ENCODE measurements around the gene CROCC2. TPM values are rescaled to one million over a fixed set of nuclear protein-coding genes. Genes with fewer than 3 reads are reported as not detected.

CROCC2 gene
- total RNA-seq, 2 experiments from 2014 or later = not detected

- ChIA-PET CTCF (ENCODE audit: unreplicated experiment) (no interaction called here), POLR2A (no interaction called here)
- no peak for DNase-seq (ENCODE audit: low spot score)
- intact Hi-C loops (cut with micrococcal nuclease; ENCODE audit: unreplicated experiment) = no loop called here
- Histone ChIP-seq H2AFZ (ENCODE audit: low read length) (no peak overlapping the region), H3K9me3 (ENCODE audit: low read length) (no peaks in the 10 kb centered on the region), H3K4me2 (ENCODE audit: low read length) (no peak overlapping the region), H3K9me2 (ENCODE audit: insufficient read depth, low read length) (no peaks in the 10 kb centered on the region), H3K27ac (ENCODE audit: low read depth, low read length, poor library complexity, severe bottlenecking) (no peak overlapping the region), H3K36me3 (ENCODE audit: insufficient read depth, low read length) (no peaks in the 10 kb centered on the region), H3K79me2 (ENCODE audit: insufficient read depth, low read depth, low read length) (no peaks in the 10 kb centered on the region), H3K4me3 (ENCODE audit: low read depth, low read length, poor library complexity, severe bottlenecking) (no peak overlapping the region), H4K20me1 (ENCODE audit: insufficient read depth, low read length) (no peaks in the 10 kb centered on the region), H3K4me1 (ENCODE audit: insufficient read depth, low read length, poor library complexity, severe bottlenecking) (no peaks in the 10 kb centered on the region)
- no peak for TF ChIP-seq CTCF (conservative IDR thresholded peaks at IDR 0.05; ENCODE audit: low read length)
- no peak for TF ChIP-seq EZH2phosphoT487 (IDR thresholded peaks at IDR 0.05; ENCODE audit: borderline replicate concordance, low read depth, low read length)
- no TSS peak for BruUV-seq (replicated peaks)
These were observed 28.0 kb downstream of the CROCC2 start for GRCh38 chr2:240933966-240934700.

- CTCF ChIA-PET (ENCODE audit: unreplicated experiment) = no interaction called here
- no peak overlapping the region for H2AFZ ChIP-seq (ENCODE audit: low read length)
- no peaks in the 10 kb centered on the region for H3K4me1 ChIP-seq (ENCODE audit: insufficient read depth, low read length, poor library complexity, severe bottlenecking)
- intact Hi-C loops (cut with micrococcal nuclease; ENCODE audit: unreplicated experiment) = no loop called here
- no peak for DNase-seq (ENCODE audit: low spot score)
- H3K27ac ChIP-seq (ENCODE audit: low read depth, low read length, poor library complexity, severe bottlenecking) = no peak overlapping the region
- H3K9me3 ChIP-seq (ENCODE audit: low read length) = no peaks in the 10 kb centered on the region
- TF ChIP-seq CTCF (conservative IDR thresholded peaks at IDR 0.05; ENCODE audit: low read length) (no peak), EZH2phosphoT487 (IDR thresholded peaks at IDR 0.05; ENCODE audit: borderline replicate concordance, low read depth, low read length) (no peak)
- no peaks in the 10 kb centered on the region for H3K9me2 ChIP-seq (ENCODE audit: insufficient read depth, low read length)
- no peak overlapping the region for H3K4me2 ChIP-seq (ENCODE audit: low read length)
- no TSS peak for BruUV-seq (replicated peaks)
- H4K20me1 ChIP-seq (ENCODE audit: insufficient read depth, low read length) = no peaks in the 10 kb centered on the region
- H3K79me2 ChIP-seq (ENCODE audit: insufficient read depth, low read depth, low read length) = no peaks in the 10 kb centered on the region
- POLR2A ChIA-PET = no interaction called here
- no peak overlapping the region for H3K4me3 ChIP-seq (ENCODE audit: low read depth, low read length, poor library complexity, severe bottlenecking)
- H3K36me3 ChIP-seq (ENCODE audit: insufficient read depth, low read length) = no peaks in the 10 kb centered on the region
These were observed 28.6 kb downstream of the CROCC2 start for GRCh38 chr2:240934701-240935102.

GRCh38 chr2:240935103-240935876, 29.2 kb downstream of the CROCC2 start:
- Histone ChIP-seq H3K27ac (ENCODE audit: low read depth, low read length, poor library complexity, severe bottlenecking) (no peak overlapping the region), H3K4me3 (ENCODE audit: low read depth, low read length, poor library complexity, severe bottlenecking) (no peak overlapping the region), H3K36me3 (ENCODE audit: insufficient read depth, low read length) (no peaks in the 10 kb centered on the region), H3K79me2 (ENCODE audit: insufficient read depth, low read depth, low read length) (no peaks in the 10 kb centered on the region), H3K9me2 (ENCODE audit: insufficient read depth, low read length) (no peaks in the 10 kb centered on the region), H4K20me1 (ENCODE audit: insufficient read depth, low read length) (no peaks in the 10 kb centered on the region), H2AFZ (ENCODE audit: low read length) (no peak overlapping the region), H3K9me3 (ENCODE audit: low read length) (no peaks in the 10 kb centered on the region), H3K4me1 (ENCODE audit: insufficient read depth, low read length, poor library complexity, severe bottlenecking) (no peaks in the 10 kb centered on the region), H3K4me2 (ENCODE audit: low read length) (no peak overlapping the region)
- BruUV-seq (replicated peaks) = no TSS peak
- intact Hi-C loops (cut with micrococcal nuclease; ENCODE audit: unreplicated experiment) = no loop called here
- no peak for DNase-seq (ENCODE audit: low spot score)
- ChIA-PET CTCF (ENCODE audit: unreplicated experiment) (no interaction called here), POLR2A (interaction anchor here (1.0 kb wide), 1 partner anchor 33 kb away, joined by 3 read pairs; no protein-coding TSS in a partner anchor)
- TF ChIP-seq CTCF (conservative IDR thresholded peaks at IDR 0.05; ENCODE audit: low read length) (no peak), EZH2phosphoT487 (IDR thresholded peaks at IDR 0.05; ENCODE audit: borderline replicate concordance, low read depth, low read length) (no peak)
